ENCODE measurements around the gene LRRC3.

LRRC3 gene

GRCh38 chr21:44490405-44490804, 35.1 kb downstream of the LRRC3 start:
- Histone ChIP-seq H3K4me3 (ENCODE audit: low read depth, low read length, poor library complexity, severe bottlenecking) (no peak overlapping the region), H3K9me2 (ENCODE audit: low read depth, low read length) (no peaks in the 10 kb centered on the region), H3K27me3 (ENCODE audit: insufficient read depth, low read length) (peaks cover 22% of the 10 kb centered on the region; the same call in 1 of the 2 replicates), H3K9me3 (ENCODE audit: low read length) (0 out of 2 replicates have a peak, but pooled peaks cover 8% of the 10 kb centered on the region), H3K4me2 (ENCODE audit: low read length) (no peak overlapping the region), H4K20me1 (ENCODE audit: insufficient read depth, low read length) (no peaks in the 10 kb centered on the region), H2AFZ (ENCODE audit: low read length) (no peak overlapping the region), H3K27ac (ENCODE audit: low read depth, low read length, poor library complexity, severe bottlenecking) (no peak overlapping the region), H3K79me2 (ENCODE audit: insufficient read depth, low read length) (no peaks in the 10 kb centered on the region), H3K4me1 (ENCODE audit: insufficient read depth, low read length, severe bottlenecking) (no peaks in the 10 kb centered on the region), H3K36me3 (ENCODE audit: insufficient read depth, low read length) (no peaks in the 10 kb centered on the region; the same call in 1 of the 2 replicates), H3K9ac (ENCODE audit: low read length) (no peak overlapping the region), H3F3A (ENCODE audit: insufficient read depth, low read length) (no peaks in the 10 kb centered on the region)
- TF ChIP-seq EZH2 (IDR thresholded peaks at IDR 0.05; ENCODE audit: borderline replicate concordance, low read length) = no peak
- TF ChIP-seq, protein P1, sequence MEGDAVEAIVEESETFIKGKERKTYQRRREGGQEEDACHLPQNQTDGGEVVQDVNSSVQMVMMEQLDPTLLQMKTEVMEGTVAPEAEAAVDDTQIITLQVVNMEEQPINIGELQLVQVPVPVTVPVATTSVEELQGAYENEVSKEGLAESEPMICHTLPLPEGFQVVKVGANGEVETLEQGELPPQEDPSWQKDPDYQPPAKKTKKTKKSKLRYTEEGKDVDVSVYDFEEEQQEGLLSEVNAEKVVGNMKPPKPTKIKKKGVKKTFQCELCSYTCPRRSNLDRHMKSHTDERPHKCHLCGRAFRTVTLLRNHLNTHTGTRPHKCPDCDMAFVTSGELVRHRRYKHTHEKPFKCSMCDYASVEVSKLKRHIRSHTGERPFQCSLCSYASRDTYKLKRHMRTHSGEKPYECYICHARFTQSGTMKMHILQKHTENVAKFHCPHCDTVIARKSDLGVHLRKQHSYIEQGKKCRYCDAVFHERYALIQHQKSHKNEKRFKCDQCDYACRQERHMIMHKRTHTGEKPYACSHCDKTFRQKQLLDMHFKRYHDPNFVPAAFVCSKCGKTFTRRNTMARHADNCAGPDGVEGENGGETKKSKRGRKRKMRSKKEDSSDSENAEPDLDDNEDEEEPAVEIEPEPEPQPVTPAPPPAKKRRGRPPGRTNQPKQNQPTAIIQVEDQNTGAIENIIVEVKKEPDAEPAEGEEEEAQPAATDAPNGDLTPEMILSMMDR (IDR thresholded peaks at IDR 0.05; ENCODE audit: low read length) = no peak

GRCh38 chr21:44490816-44491215, 35.5 kb downstream of the LRRC3 start:
- no peaks in the 10 kb centered on the region for H3F3A ChIP-seq (ENCODE audit: insufficient read depth, low read length)
- H3K9me3 ChIP-seq (ENCODE audit: low read length) = 0 out of 2 replicates have a peak, but pooled peaks cover 8% of the 10 kb centered on the region
- no peak overlapping the region for H3K4me2 ChIP-seq (ENCODE audit: low read length)
- H3K9me2 ChIP-seq (ENCODE audit: low read depth, low read length) = no peaks in the 10 kb centered on the region
- TF ChIP-seq, protein P1 (IDR thresholded peaks at IDR 0.05; ENCODE audit: low read length) = no peak
- peaks cover 25% of the 10 kb centered on the region; the same call in 1 of the 2 replicates for H3K27me3 ChIP-seq (ENCODE audit: insufficient read depth, low read length)
- no peaks in the 10 kb centered on the region for H3K4me1 ChIP-seq (ENCODE audit: insufficient read depth, low read length, severe bottlenecking)
- no peak overlapping the region for H3K27ac ChIP-seq (ENCODE audit: low read depth, low read length, poor library complexity, severe bottlenecking)
- H4K20me1 ChIP-seq (ENCODE audit: insufficient read depth, low read length) = no peaks in the 10 kb centered on the region
- no peak overlapping the region for H2AFZ ChIP-seq (ENCODE audit: low read length)
- no peak overlapping the region for H3K4me3 ChIP-seq (ENCODE audit: low read depth, low read length, poor library complexity, severe bottlenecking)
- H3K9ac ChIP-seq (ENCODE audit: low read length) = no peak overlapping the region
- no peaks in the 10 kb centered on the region for H3K79me2 ChIP-seq (ENCODE audit: insufficient read depth, low read length)
- no peaks in the 10 kb centered on the region; the same call in 1 of the 2 replicates for H3K36me3 ChIP-seq (ENCODE audit: insufficient read depth, low read length)

- H3K9me2 ChIP-seq (ENCODE audit: low read depth, low read length) = no peaks in the 10 kb centered on the region
- H3F3A ChIP-seq (ENCODE audit: insufficient read depth, low read length) = no peaks in the 10 kb centered on the region
- H3K27ac ChIP-seq (ENCODE audit: low read depth, low read length, poor library complexity, severe bottlenecking) = no peak overlapping the region
- no peak overlapping the region for H3K4me2 ChIP-seq (ENCODE audit: low read length)
- H4K20me1 ChIP-seq (ENCODE audit: insufficient read depth, low read length) = no peaks in the 10 kb centered on the region
- peaks cover 25% of the 10 kb centered on the region; the same call in 1 of the 2 replicates for H3K27me3 ChIP-seq (ENCODE audit: insufficient read depth, low read length)
- H3K9ac ChIP-seq (ENCODE audit: low read length) = no peak overlapping the region
- TF ChIP-seq, protein P1 (IDR thresholded peaks at IDR 0.05; ENCODE audit: low read length) = no peak
- TF ChIP-seq EZH2 (IDR thresholded peaks at IDR 0.05; ENCODE audit: borderline replicate concordance, low read length) = no peak
- H3K4me1 ChIP-seq (ENCODE audit: insufficient read depth, low read length, severe bottlenecking) = no peaks in the 10 kb centered on the region
- H3K9me3 ChIP-seq (ENCODE audit: low read length) = 0 out of 2 replicates have a peak, but pooled peaks cover 8% of the 10 kb centered on the region
- no peak overlapping the region for H3K4me3 ChIP-seq (ENCODE audit: low read depth, low read length, poor library complexity, severe bottlenecking)
- no peaks in the 10 kb centered on the region; the same call in 1 of the 2 replicates for H3K36me3 ChIP-seq (ENCODE audit: insufficient read depth, low read length)
- H3K79me2 ChIP-seq (ENCODE audit: insufficient read depth, low read length) = no peaks in the 10 kb centered on the region
- H2AFZ ChIP-seq (ENCODE audit: low read length) = no peak overlapping the region
These were observed 37.5 kb downstream of the LRRC3 start for GRCh38 chr21:44492567-44493385.
